Thoracic aorta (tissue), 2 donors: Measurements from ENCODE around the gene DNM1L. TPM values are rescaled to one million over a fixed set of nuclear protein-coding genes. Genes with fewer than 3 reads are reported as not detected.
"Not testable (repeated sequence)": the region's sequence is repeated elsewhere in the genome, so short reads cannot be mapped to it uniquely, and the experiment has no call there.

Experiments
- ATAC-seq: fragments of 150-250 bp; one replicate; pipeline ENCODE4 v1.8.0; 2017; ENCODE audit warnings: low read depth; ENCODE audit not compliant: insufficient number of reproducible peaks, low FRiP score
- DNase-seq: peaks from one replicate; pipeline ENCODE4 v3.0.0-alpha.2; 2020; ENCODE audit warnings: low spot score
- H3K27ac ChIP-seq, 2 donors: fragments of 200-600 bp; sonication (generic); 1 replicate in 1 of 2; 2 replicates in 1 of 2; pipeline ENCODE4 v1.5.1; 2016; ENCODE audit warnings: mild to moderate bottlenecking in 2 of 2, moderate library complexity in 2 of 2
- H3K27me3 ChIP-seq: fragments of 200-600 bp; sonication (generic); replicated peaks from 2 replicates; pipeline ENCODE4 v1.6.0; 2016; ENCODE audit warnings: mild to moderate bottlenecking; ENCODE audit not compliant: insufficient read depth
- H3K36me3 ChIP-seq: fragments of 200-600 bp; sonication (generic); one replicate; pipeline ENCODE4 v1.5.1; 2016
- H3K4me1 ChIP-seq, 2 donors: fragments of 200-600 bp; sonication (generic); 1 replicate in 1 of 2; 2 replicates in 1 of 2; pipeline versions ENCODE4 v1.5.1 to v1.6.0; 2016; ENCODE audit warnings: low read depth in 2 of 2, mild to moderate bottlenecking in 1 of 2; ENCODE audit not compliant: control insufficient read depth in 1 of 2
- H3K4me3 ChIP-seq: fragments of 200-600 bp; sonication (generic); 2 replicates; pipeline ENCODE4 v1.5.1; 2016; ENCODE audit warnings: mild to moderate bottlenecking
- H3K9me3 ChIP-seq: fragments of 200-600 bp; sonication (generic); 2 replicates; pipeline ENCODE4 v1.5.1; 2016
- CTCF ChIP-seq: fragments of 200-600 bp; sonication (generic); IDR thresholded peaks from one replicate; pipeline ENCODE4 v1.5.1; 2019; ENCODE audit warnings: antibody characterized with exemption
- total RNA-seq, 2 donors: library from RNA; depleted of rRNA; stranded (reverse); fragments of >200 nt; gene quantifications; one replicate each; pipeline versions ENCODE4 v1.1.0 to v1.2.3, GENCODE V29; 2016

The DNM1L gene
- total RNA-seq, 2 donors from 2014 or later = 59.8 to 86.1 TPM

GRCh38 chr12:32718926-32719325, 39.8 kb downstream of the DNM1L start:
- no peak for TF ChIP-seq CTCF
- ATAC-seq (no peak), DNase-seq (no peak)
- Histone ChIP-seq H3K27me3 (no peaks in the 10 kb centered on the region), H3K4me3 (no peak overlapping the region), H3K4me1 (no peaks in the 10 kb centered on the region), H3K9me3 (no peaks in the 10 kb centered on the region), H3K36me3 (peaks cover 34% of the 10 kb centered on the region), H3K27ac (no peak overlapping the region)

DNA sequence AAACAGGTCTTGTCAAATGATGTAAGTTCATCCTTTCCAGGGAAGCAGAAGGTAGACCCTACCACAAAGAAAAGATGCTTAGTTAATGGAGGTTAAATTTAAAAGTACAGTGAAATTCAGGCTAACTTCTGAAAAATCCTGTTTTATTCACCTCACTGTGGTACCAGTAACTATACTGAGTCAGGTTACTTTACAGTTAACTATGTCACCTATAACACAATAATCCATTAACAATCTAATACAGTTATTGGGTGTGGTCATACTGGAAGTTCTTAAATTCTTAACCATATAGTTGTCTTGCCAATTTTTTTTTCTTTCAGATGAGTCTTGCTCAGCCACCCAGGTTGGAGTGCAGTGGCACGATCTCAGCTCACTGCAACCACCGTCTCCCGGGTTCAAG, 46.2 kb downstream of the DNM1L start:
- H3K4me1 ChIP-seq, DNase-seq, H3K27ac ChIP-seq, H3K27me3 ChIP-seq, ATAC-seq, H3K4me3 ChIP-seq, H3K9me3 ChIP-seq: not testable (repeated sequence)
- H3K36me3 ChIP-seq = peaks cover 17% of the 10 kb centered on the region

- TF ChIP-seq CTCF = no peak
- Histone ChIP-seq H3K27ac (no peak overlapping the region), H3K4me1 (no peaks in the 10 kb centered on the region), H3K4me3 (no peak overlapping the region), H3K36me3 (peaks cover 10% of the 10 kb centered on the region), H3K9me3 (no peaks in the 10 kb centered on the region), H3K27me3 (no peaks in the 10 kb centered on the region)
- no peak for ATAC-seq
- no peak for DNase-seq
Measured at GRCh38 chr12:32726286-32726685, 47.2 kb downstream of the DNM1L start.

DNA sequence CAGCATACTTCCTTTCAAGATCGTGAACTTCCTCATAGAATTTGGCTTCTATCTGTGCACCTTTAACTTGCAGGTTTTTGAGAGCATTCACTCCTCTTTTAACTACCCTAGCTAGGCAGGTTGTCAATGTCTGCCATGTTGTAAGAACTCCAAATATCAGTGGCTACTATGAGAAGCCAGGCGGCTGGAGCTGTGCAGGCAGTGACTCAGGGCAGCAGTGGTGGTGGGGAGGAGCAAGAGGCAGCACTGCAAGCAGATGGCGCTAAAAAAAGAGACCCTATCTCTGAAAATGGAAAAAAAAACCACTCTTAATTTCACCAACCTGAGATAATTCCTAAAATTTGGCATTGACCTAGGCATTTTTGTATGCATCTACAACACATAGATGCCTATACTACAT, 48.1 kb downstream of the DNM1L start:
- DNase-seq (no peak), ATAC-seq (no peak)
- Histone ChIP-seq H3K36me3 (peaks cover 8% of the 10 kb centered on the region), H3K4me3 (no peak overlapping the region), H3K4me1 (no peaks in the 10 kb centered on the region), H3K27me3 (no peaks in the 10 kb centered on the region), H3K27ac (no peak overlapping the region), H3K9me3 (no peaks in the 10 kb centered on the region)
- no peak for TF ChIP-seq CTCF

DNA sequence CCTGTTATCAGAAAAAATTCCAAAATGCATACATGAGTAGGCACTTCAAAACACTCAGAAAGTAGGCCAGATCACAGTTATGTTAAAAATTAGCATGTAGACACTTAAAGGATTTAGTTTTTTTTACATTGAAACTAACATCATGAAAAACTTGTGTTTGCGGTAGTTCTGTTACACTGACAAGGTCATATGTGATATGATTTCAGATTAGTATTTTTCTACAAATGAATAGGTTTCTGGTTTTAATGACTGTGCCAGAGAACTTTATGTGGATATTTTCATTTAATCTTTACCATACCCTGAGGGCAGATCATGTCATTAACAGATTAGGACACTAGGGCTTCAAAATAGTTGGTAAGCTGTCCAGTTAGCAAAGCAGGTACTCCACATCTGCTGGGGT, 55.9 kb downstream of the DNM1L start:
- no peak for TF ChIP-seq CTCF
- Histone ChIP-seq H3K36me3 (peaks cover 19% of the 10 kb centered on the region), H3K27ac (no peak overlapping the region)

DNA sequence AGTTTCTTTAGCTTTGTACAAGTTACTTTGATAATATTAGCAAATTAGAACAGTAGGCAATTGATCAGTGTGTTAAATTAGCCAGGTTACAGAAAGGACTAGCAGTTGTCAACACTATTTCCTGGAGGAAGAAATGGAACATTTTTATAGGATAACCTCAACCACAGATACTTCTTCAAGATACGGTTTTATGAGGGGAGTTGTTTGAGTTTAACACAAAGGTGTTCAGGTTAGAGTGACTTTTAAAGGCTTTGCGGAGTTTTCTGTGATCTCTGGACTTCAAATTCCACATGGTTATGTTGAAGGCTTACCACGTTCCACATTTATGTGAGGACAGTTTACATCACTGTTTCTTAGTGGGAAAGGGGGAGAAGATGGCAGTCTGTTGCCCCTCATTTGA, 57.3 kb downstream of the DNM1L start:
- H3K9me3 ChIP-seq = no peaks in the 10 kb centered on the region
- no peak for DNase-seq
- H3K4me1 ChIP-seq = no peaks in the 10 kb centered on the region
- no peak overlapping the region for H3K4me3 ChIP-seq
- peaks cover 20% of the 10 kb centered on the region for H3K36me3 ChIP-seq
- no peak for ATAC-seq
- no peak overlapping the region for H3K27ac ChIP-seq
- H3K27me3 ChIP-seq = no peaks in the 10 kb centered on the region
- no peak for TF ChIP-seq CTCF

More for the DNA sequence above, 55.9 kb downstream of the DNM1L start:
- Histone ChIP-seq H3K9me3 (no peaks in the 10 kb centered on the region), H3K4me3 (no peak overlapping the region), H3K4me1 (no peaks in the 10 kb centered on the region), H3K27me3 (no peaks in the 10 kb centered on the region)
- DNase-seq (no peak), ATAC-seq (no peak)
